Adrenal gland (tissue), 12 donors: ENCODE results near the gene TDRD1. TPM values are rescaled to one million over a fixed set of nuclear protein-coding genes. Genes with fewer than 3 reads are reported as not detected.

Experiments used
- DNase-seq, 7 donors: peaks; one replicate each; pipeline ENCODE4 v3.0.0-alpha.2; 2019 to 2020
- H3K27ac ChIP-seq, 5 donors: fragments of 200-600 bp; sonication (generic) in 4 of 5; 1 replicate in 3 of 5; 2 replicates in 2 of 5; pipeline versions ENCODE4 v1.5.1 to v1.8.0; 2016 to 2020; ENCODE audit warnings: mild to moderate bottlenecking in 1 of 5
- H3K27me3 ChIP-seq: fragments of 200-600 bp; 2 replicates; pipeline ENCODE4 v1.8.0; 2021
- H3K36me3 ChIP-seq, 2 donors: fragments of 200-600 bp; replicated peaks in 1 of 2; 1 replicate in 1 of 2; 2 replicates in 1 of 2; pipeline versions ENCODE4 v1.5.1 to v1.8.0; 2018 to 2022
- H3K4me1 ChIP-seq, 2 donors: fragments of 200-600 bp; replicated peaks in 1 of 2; 1 replicate in 1 of 2; 2 replicates in 1 of 2; pipeline versions ENCODE4 v1.5.1 to v1.8.0; 2018 to 2021
- H3K4me3 ChIP-seq, 4 donors: fragments of 200-600 bp; sonication (generic) in 3 of 4; one replicate each; pipeline ENCODE4 v1.5.1; 2016 to 2018
- H3K9me3 ChIP-seq, 3 donors: fragments of 200-600 bp; sonication (generic) in 1 of 3; replicated peaks in 1 of 3; 1 replicate in 2 of 3; 2 replicates in 1 of 3; pipeline versions ENCODE4 v1.5.1 to v1.8.0; 2016 to 2021
- POLR2A ChIP-seq, 2 donors: fragments of 450-650 bp; IDR thresholded peaks; one replicate each; pipeline ENCODE4 v1.6.1; 2017; ENCODE audit warnings: antibody characterized with exemption in 2 of 2, mild to moderate bottlenecking in 2 of 2, moderate library complexity in 1 of 2
- WGBS, 4 donors: extraction: QIAGEN DNeasy Blood & Tissue Kit in 2 of 4; methylation state at CpG; one replicate each; pipeline versions ENCODE4 v1.1.5 to v1.1.7; 2013 to 2017; 5-methylcytosine and 5-hydroxymethylcytosine counted together
- intact Hi-C, 2 donors: fragments of 100-400 bp; cut with DNase I; formaldehyde crosslinking; loops; one replicate each; pipeline versions ENCODE4 v1.14.1 to v1.15.0; 2022 to 2023
- polyA plus RNA-seq, 3 donors: library from polyadenylated mRNA; stranded (reverse); fragments of 200-250 nt in 2 of 3; fragments of 350-450 nt in 1 of 3; fragmentation: Illumina TruSeq in 1 of 3; extraction: RNeasy Lipid Tissue Mini Kit (QIAGEN cat#74804) in 1 of 3; gene quantifications; one replicate each; pipeline ENCODE4 v1.2.3, GENCODE V29; 2013 to 2014
- total RNA-seq, 9 donors: library from RNA; depleted of rRNA in 4 of 9; stranded (reverse); fragments of >200 nt in 4 of 9; fragments of 120-200 nt in 1 of 9; fragmentation: NEBNext Ultra II Directional in 1 of 9; extraction: Animal tissue kit (Norgen Biotek cat#: 25700) in 1 of 9; gene quantifications; one replicate each; pipeline versions ENCODE4 v1.1.0 to v1.2.4, GENCODE V29; 2013 to 2023
- TF ChIP-seq, protein P1 (sequence below), 6 experiments: fragments of 450-650 bp in 4 of 6; fragments of 200-600 bp in 2 of 6; sonication (generic) in 1 of 6; IDR thresholded peaks; 1 replicate in 5 of 6; 2 replicates in 1 of 6; pipeline versions ENCODE4 v1.5.1 to v1.8.0; 2016 to 2021; ENCODE audit warnings: antibody characterized with exemption in 6 of 6, mild to moderate bottlenecking in 2 of 6, moderate library complexity in 1 of 6
- donor health status: healthy with polysubstance abuse.
- donor health status: Bipolar disorder and iron deficiency.
- donor health status: DM: yes; HTN: yes; CAD: no.
- donor health status: DM: no; HTN: no; CAD: no.
- donor health status: DM: no; HTN: no; CAD: no.
- donor health status: DM: yes; HTN: yes; CAD: no.

The TDRD1 gene
- total and polyA plus RNA-seq, 12 donors: 0.03 to 0.72 (median 0.22) TPM; not detected in 3

- intact Hi-C loops: no loop called here
These were observed 11.2 kb upstream of the TDRD1 start for GRCh38 chr10:114167985-114168384.

DNA sequence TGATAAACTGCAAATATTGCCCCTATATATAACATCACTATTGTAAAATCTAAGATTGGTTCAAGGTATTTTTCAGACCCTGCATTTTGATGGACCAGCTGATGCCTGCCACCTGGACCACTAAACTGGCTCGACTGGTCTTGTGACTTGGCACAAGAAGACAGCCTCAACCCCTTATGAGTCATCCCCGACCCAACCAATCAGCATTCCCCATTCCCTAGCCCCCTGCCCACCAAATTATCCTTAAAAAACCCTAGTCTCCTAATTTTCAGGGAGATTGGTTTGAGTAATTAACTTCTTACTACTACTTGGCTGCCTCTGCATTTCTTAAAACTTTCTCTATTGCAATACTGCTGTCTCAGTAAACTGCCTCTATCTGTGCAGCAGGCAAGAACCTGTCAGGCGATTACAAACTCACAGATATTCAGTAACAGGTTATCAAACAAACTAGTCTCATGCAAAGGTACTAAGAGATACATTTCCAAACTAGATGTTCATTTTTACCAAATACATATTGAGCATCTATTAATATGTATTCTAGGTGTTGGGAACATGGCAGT lies 10.6 kb upstream of the TDRD1 start:
- no peaks in the 10 kb centered on the region for H3K9me3 ChIP-seq
- no peak overlapping the region for H3K4me3 ChIP-seq
- H3K27me3 ChIP-seq: no peaks in the 10 kb centered on the region
- DNase-seq: no peak
- peaks cover 0 to 19% of the 10 kb centered on the region in 2 donors for H3K4me1 ChIP-seq
- H3K36me3 ChIP-seq: no peaks in the 10 kb centered on the region
- intact Hi-C loops: no loop called here
- TF ChIP-seq, protein P1, sequence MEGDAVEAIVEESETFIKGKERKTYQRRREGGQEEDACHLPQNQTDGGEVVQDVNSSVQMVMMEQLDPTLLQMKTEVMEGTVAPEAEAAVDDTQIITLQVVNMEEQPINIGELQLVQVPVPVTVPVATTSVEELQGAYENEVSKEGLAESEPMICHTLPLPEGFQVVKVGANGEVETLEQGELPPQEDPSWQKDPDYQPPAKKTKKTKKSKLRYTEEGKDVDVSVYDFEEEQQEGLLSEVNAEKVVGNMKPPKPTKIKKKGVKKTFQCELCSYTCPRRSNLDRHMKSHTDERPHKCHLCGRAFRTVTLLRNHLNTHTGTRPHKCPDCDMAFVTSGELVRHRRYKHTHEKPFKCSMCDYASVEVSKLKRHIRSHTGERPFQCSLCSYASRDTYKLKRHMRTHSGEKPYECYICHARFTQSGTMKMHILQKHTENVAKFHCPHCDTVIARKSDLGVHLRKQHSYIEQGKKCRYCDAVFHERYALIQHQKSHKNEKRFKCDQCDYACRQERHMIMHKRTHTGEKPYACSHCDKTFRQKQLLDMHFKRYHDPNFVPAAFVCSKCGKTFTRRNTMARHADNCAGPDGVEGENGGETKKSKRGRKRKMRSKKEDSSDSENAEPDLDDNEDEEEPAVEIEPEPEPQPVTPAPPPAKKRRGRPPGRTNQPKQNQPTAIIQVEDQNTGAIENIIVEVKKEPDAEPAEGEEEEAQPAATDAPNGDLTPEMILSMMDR (IDR thresholded peaks at IDR 0.05): no peak
- no peak for TF ChIP-seq POLR2A (IDR thresholded peaks at IDR 0.05)
- 97 to 100% (median 98%) methylated on average over 3 of the region's 3 CpGs for WGBS, 4 donors
- H3K27ac ChIP-seq: no peak overlapping the region

More at GRCh38 chr10:114167985-114168384, 11.2 kb upstream of the TDRD1 start:
- no peaks in the 10 kb centered on the region for H3K36me3 ChIP-seq
- H3K27me3 ChIP-seq: no peaks in the 10 kb centered on the region
- no peak overlapping the region for H3K4me3 ChIP-seq
- no peaks in the 10 kb centered on the region for H3K9me3 ChIP-seq
- no peak overlapping the region for H3K27ac ChIP-seq
- TF ChIP-seq, protein P1 (IDR thresholded peaks at IDR 0.05): no peak
- TF ChIP-seq POLR2A (IDR thresholded peaks at IDR 0.05): no peak
- WGBS, 4 donors: 95 to 98% (median 97%) methylated on average over 3 of the region's 3 CpGs
- no peak for DNase-seq
- H3K4me1 ChIP-seq: peaks cover 0 to 20% of the 10 kb centered on the region in 2 donors

DNA sequence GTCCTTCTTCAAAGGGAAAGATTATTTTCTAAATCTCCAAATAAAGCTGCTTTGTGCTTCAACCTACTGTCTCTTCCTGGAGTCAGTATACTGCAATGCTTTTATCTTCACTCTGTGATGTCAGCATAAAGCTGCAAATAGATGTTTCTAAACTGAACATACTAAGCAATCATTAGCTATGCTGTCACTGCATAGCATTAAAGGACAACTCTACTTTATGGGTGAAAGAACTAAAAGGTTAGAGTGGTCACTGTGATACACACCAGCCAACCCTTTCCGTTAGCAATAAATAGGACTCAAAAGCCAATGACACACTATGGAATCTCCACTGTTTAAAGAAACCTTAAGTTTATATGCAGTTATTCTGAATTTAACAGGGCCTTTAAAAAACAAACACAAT lies 6.9 kb upstream of the TDRD1 start:
- H3K9me3 ChIP-seq: no peaks in the 10 kb centered on the region
- H3K36me3 ChIP-seq: no peaks in the 10 kb centered on the region
- no peak for DNase-seq
- TF ChIP-seq, protein P1 (IDR thresholded peaks at IDR 0.05): no peak
- no peak for TF ChIP-seq POLR2A (IDR thresholded peaks at IDR 0.05)
- no peaks in the 10 kb centered on the region for H3K27me3 ChIP-seq
- H3K4me1 ChIP-seq: peaks cover 0 to 16% of the 10 kb centered on the region in 2 donors
- H3K4me3 ChIP-seq: peak overlapping the region in 1 of 4 donors; percentile 59
- H3K27ac ChIP-seq: peak overlapping the region in 2 of 5 donors; percentile 88 to 90
- WGBS, 4 donors: 28 to 44% (median 32%) methylated on average over 1 of the region's 1 CpG
- intact Hi-C loops: no loop called here

DNA sequence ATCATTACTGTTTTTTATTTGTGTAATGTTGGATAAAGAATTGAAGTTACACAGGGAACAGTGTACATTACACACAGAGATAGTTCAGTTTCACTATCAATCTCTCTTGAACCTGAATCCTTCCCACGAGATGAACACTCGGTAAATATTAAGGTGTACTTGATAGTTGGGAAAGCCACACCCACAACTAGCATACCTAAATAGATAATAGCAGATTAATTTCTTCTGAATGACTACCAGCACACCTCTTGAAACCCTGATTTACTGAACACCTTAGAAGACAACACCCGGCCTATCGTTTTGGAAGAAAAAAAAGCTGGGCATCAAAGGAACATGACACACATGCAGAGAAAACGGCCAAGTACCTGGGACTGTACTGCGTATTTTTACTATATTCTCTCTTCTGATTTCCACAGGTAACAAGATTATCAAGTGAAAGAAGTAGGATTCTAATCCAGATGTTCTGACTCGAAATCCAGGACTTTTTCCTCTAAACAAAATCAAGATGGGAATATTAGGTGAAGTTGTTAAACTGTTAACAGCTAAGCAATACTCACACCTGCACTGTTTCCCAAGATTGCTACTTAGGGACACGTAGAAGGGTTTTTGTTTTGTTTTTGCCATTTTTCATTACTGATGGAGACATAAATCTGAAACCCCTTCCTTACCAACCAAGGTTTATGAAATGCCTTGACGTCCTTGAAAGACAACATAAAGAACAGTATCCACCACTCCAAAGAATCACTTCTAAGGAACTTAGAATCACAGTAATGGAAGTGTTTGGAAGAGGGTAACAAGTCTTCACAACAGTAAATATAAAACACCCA lies 6.2 kb upstream of the TDRD1 start:
- no peaks in the 10 kb centered on the region for H3K9me3 ChIP-seq
- H3K4me1 ChIP-seq: peaks cover 0 to 16% of the 10 kb centered on the region in 2 donors
- H3K27me3 ChIP-seq: no peaks in the 10 kb centered on the region
- intact Hi-C loops: no loop called here
- DNase-seq: no peak
- TF ChIP-seq, protein P1 (IDR thresholded peaks at IDR 0.05): no peak
- TF ChIP-seq POLR2A (IDR thresholded peaks at IDR 0.05): no peak
- peak overlapping the region; percentile 53 to 88 (median 74) for H3K4me3 ChIP-seq
- H3K36me3 ChIP-seq: no peaks in the 10 kb centered on the region
- WGBS, 4 donors: 19 to 25% (median 20%) methylated on average over 9 of the region's 9 CpGs
- H3K27ac ChIP-seq: peak overlapping the region in 4 of 5 donors; percentile 86 to 90 (median 89)
